SK-N-SH (cell line): ENCODE measurements around the gene LRATD1. TPM values are rescaled to one million over a fixed set of nuclear protein-coding genes. Genes with fewer than 3 reads are reported as not detected.

Experiments used
- CTCF ChIA-PET: fragments of 300-600, 350-600 bp; formaldehyde crosslinking; extraction: SDS; loops from one replicate; lab custom pipeline; 2021; lab: Yijun Ruan, JAX
- POLR2A ChIA-PET: fragments of 350-600 bp; sonication (Branson Sonifier 250); formaldehyde crosslinking; extraction: SDS; loops from one replicate; lab custom pipeline; 2020; ENCODE audit warnings: antibody characterized with exemption, inconsistent platforms; lab: Yijun Ruan, JAX
- DNase-seq: peaks from one replicate; pipeline ENCODE4 v3.0.0; 2012
- H2AFZ ChIP-seq: fragments of 200-600 bp; sonication (generic); 2 replicates; pipeline ENCODE4 v1.8.1; 2016; ENCODE audit warnings: antibody characterized with exemption, mild to moderate bottlenecking, low read depth
- H3F3A ChIP-seq: fragments of 200-600 bp; sonication (generic); replicated peaks from 2 replicates; pipeline ENCODE3; 2016; ENCODE audit warnings: antibody characterized with exemption, mild to moderate bottlenecking; ENCODE audit not compliant: insufficient read depth
- H3K27ac ChIP-seq, 2 experiments: fragments of 200-500 bp in 1 of 2; fragments of 200-600 bp in 1 of 2; sonication (Bioruptor generic) in 1 of 2; sonication (generic), shearing (Covaris generic) in 1 of 2; 2 replicates each; pipeline versions ENCODE4 v1.5.1 to v1.6.1; 2014 to 2016; ENCODE audit warnings: low read depth in 2 of 2, inconsistent platforms in 1 of 2, low read length in 1 of 2, mild to moderate bottlenecking in 1 of 2, mixed read lengths in 1 of 2
- H3K27me3 ChIP-seq: fragments of 200-600 bp; sonication (generic), shearing (Covaris generic); 2 replicates; pipeline ENCODE4 v1.6.1; 2016; ENCODE audit warnings: mixed run types; ENCODE audit not compliant: insufficient read depth
- H3K36me3 ChIP-seq, 2 experiments: fragments of 200-500 bp in 1 of 2; fragments of 200-600 bp in 1 of 2; sonication (Bioruptor generic) in 1 of 2; sonication (generic) in 1 of 2; replicated peaks in 1 of 2; 2 replicates each; pipeline versions ENCODE3 to v1.5.1; 2014 to 2016; ENCODE audit warnings: low read length in 1 of 2, mild to moderate bottlenecking in 1 of 2; ENCODE audit not compliant: insufficient read depth in 2 of 2, control insufficient read depth in 1 of 2
- H3K4me1 ChIP-seq, 2 experiments: fragments of 200-500 bp in 1 of 2; fragments of 200-600 bp in 1 of 2; sonication (Bioruptor generic) in 1 of 2; sonication (generic), shearing (Covaris generic) in 1 of 2; 2 replicates each; pipeline versions ENCODE4 v1.5.1 to v1.6.1; 2014 to 2016; ENCODE audit warnings: low read depth in 1 of 2, low read length in 1 of 2, mixed run types in 1 of 2; ENCODE audit not compliant: insufficient read depth in 2 of 2, control insufficient read depth in 1 of 2
- H3K4me2 ChIP-seq: fragments of 200-600 bp; sonication (generic), shearing (Covaris generic); 2 replicates; pipeline ENCODE4 v1.6.1; 2017; ENCODE audit warnings: mixed run types
- H3K4me3 ChIP-seq, 2 experiments: fragments of 200-500 bp in 1 of 2; fragments of 200-600 bp in 1 of 2; sonication (Bioruptor generic) in 1 of 2; sonication (generic), shearing (Covaris generic) in 1 of 2; 2 replicates each; pipeline versions ENCODE4 v1.5.1 to v1.8.1; 2014 to 2016; ENCODE audit warnings: low read depth in 2 of 2, inconsistent platforms in 1 of 2, low read length in 1 of 2, mild to moderate bottlenecking in 1 of 2, mixed read lengths in 1 of 2, moderate library complexity in 1 of 2
- H3K79me2 ChIP-seq: fragments of 200-600 bp; sonication (generic); 2 replicates; pipeline ENCODE4 v1.8.1; 2017; ENCODE audit warnings: mild to moderate bottlenecking; ENCODE audit not compliant: insufficient read depth
- H3K9ac ChIP-seq: fragments of 200-600 bp; sonication (generic); 2 replicates; pipeline ENCODE4 v1.6.1; 2017; ENCODE audit warnings: mixed run types
- H3K9me2 ChIP-seq: fragments of 200-600 bp; sonication (generic); 2 replicates; pipeline ENCODE4 v1.6.1; 2017; ENCODE audit warnings: mixed run types
- H3K9me3 ChIP-seq: fragments of 200-600 bp; sonication (generic); 2 replicates; pipeline ENCODE4 v1.6.1; 2017; ENCODE audit warnings: mixed run types, mild to moderate bottlenecking, moderate library complexity
- H4K20me1 ChIP-seq: fragments of 200-600 bp; sonication (generic); 2 replicates; pipeline ENCODE4 v1.6.1; 2017; ENCODE audit warnings: mild to moderate bottlenecking, mixed run types; ENCODE audit not compliant: insufficient read depth
- ELF1 ChIP-seq: IDR thresholded peaks from 2 replicates; pipeline ENCODE4 v1.4.0; 2012
- EP300 ChIP-seq, 2 experiments: IDR thresholded peaks; 2 replicates each; pipeline versions ENCODE4 v1.4.0 to v1.6.1; 2012; ENCODE audit warnings: borderline replicate concordance in 1 of 2, low read depth in 1 of 2, low read length in 1 of 2
- FOSL2 ChIP-seq: IDR thresholded peaks from 2 replicates; pipeline ENCODE4 v1.4.0; 2012; ENCODE audit warnings: low read depth, mild to moderate bottlenecking, moderate library complexity, borderline replicate concordance
- MAX ChIP-seq: IDR thresholded peaks from 2 replicates; pipeline ENCODE4 v1.4.0; 2012; ENCODE audit warnings: low read depth
- MEF2A ChIP-seq: IDR thresholded peaks from 2 replicates; pipeline ENCODE4 v1.4.0; 2012; ENCODE audit warnings: low read depth, borderline replicate concordance
- NRF1 ChIP-seq: IDR thresholded peaks from 2 replicates; pipeline ENCODE4 v1.6.1; 2012; ENCODE audit warnings: low read depth, mild to moderate bottlenecking, low read length
- POLR2AphosphoS5 ChIP-seq: IDR thresholded peaks from 2 replicates; pipeline ENCODE4 v1.6.1; 2012; ENCODE audit warnings: low read depth, low read length
- RFX5 ChIP-seq: IDR thresholded peaks from 2 replicates; pipeline ENCODE4 v1.6.1; 2012; ENCODE audit warnings: mild to moderate bottlenecking, improper control_type of control experiment, low read length
- SIN3A ChIP-seq: IDR thresholded peaks from 2 replicates; pipeline ENCODE4 v1.6.1; 2012; ENCODE audit warnings: low read depth, mild to moderate bottlenecking, low read length, moderate library complexity, borderline replicate concordance
- TAF1 ChIP-seq: IDR thresholded peaks from 2 replicates; pipeline ENCODE4 v1.6.1; 2012; ENCODE audit warnings: low read depth, mild to moderate bottlenecking, low read length, moderate library complexity, borderline replicate concordance
- TCF12 ChIP-seq: IDR thresholded peaks from 2 replicates; pipeline ENCODE4 v1.4.0; 2012
- TEAD4 ChIP-seq: IDR thresholded peaks from 2 replicates; pipeline ENCODE4 v1.4.0; 2012; ENCODE audit warnings: mild to moderate bottlenecking, borderline replicate concordance; ENCODE audit not compliant: insufficient read depth
- USF1 ChIP-seq: IDR thresholded peaks from 2 replicates; pipeline ENCODE4 v1.4.0; 2012; ENCODE audit warnings: low read depth, borderline replicate concordance
- YY1 ChIP-seq: IDR thresholded peaks from 2 replicates; pipeline ENCODE4 v1.4.0; 2012; ENCODE audit warnings: low read depth, mild to moderate bottlenecking
- WGBS: methylation state at CpG from one replicate; pipeline ENCODE4 v1.1.6; 2017; ENCODE audit warnings: low lambda C conversion rate; 5-methylcytosine and 5-hydroxymethylcytosine counted together
- polyA plus RNA-seq, 3 experiments: library from polyadenylated mRNA; depleted of rRNA; stranded (reverse); fragments of >200 nt; gene quantifications; 2 replicates each; pipeline ENCODE4 v1.2.3, GENCODE V29; 2012
- TF ChIP-seq, protein P1 (sequence below): fragments of 150-350 bp; IDR thresholded peaks from 2 replicates; pipeline ENCODE4 v1.6.1; 2016; ENCODE audit warnings: mild to moderate bottlenecking, low read depth, low read length

LRATD1 gene
- polyA plus RNA-seq, 1 of the 3 experiments (the other 2 are of a cell fraction) = 0.84 TPM

DNA sequence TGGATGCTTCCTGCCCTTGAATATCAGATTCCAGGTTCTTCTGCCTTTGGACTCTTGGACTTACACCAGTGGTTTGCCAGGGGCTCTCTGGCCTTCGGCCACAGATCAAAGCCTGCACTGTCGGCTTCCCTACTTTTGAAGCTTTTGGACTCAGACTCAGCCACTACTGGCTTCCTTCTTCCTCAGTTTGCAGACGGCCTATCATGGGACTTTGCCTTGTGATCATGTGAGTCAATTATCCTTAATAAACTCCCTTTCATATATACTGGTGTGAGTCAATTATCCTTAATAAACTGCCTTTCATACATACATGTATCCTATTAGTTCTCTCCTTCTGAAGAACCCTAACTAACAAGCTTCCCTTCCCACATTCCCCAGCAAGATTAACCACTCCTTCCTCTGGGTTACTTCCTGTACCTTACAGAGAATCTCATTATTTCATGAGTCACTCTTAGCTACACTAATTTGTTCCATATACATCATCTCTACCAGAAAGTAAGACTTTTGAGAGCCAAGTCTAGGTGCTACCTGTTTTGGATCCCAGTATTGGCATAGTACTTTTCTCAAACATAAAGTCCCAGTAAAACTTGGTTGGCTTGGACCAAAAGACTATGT, 31.3 kb upstream of the LRATD1 start (continued):
- TF ChIP-seq, protein P1, sequence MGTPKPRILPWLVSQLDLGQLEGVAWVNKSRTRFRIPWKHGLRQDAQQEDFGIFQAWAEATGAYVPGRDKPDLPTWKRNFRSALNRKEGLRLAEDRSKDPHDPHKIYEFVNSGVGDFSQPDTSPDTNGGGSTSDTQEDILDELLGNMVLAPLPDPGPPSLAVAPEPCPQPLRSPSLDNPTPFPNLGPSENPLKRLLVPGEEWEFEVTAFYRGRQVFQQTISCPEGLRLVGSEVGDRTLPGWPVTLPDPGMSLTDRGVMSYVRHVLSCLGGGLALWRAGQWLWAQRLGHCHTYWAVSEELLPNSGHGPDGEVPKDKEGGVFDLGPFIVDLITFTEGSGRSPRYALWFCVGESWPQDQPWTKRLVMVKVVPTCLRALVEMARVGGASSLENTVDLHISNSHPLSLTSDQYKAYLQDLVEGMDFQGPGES = no peak
- TF ChIP-seq ELF1 (no peak), NRF1 (no peak), MEF2A (no peak), TAF1 (no peak), RFX5 (no peak)

DNA sequence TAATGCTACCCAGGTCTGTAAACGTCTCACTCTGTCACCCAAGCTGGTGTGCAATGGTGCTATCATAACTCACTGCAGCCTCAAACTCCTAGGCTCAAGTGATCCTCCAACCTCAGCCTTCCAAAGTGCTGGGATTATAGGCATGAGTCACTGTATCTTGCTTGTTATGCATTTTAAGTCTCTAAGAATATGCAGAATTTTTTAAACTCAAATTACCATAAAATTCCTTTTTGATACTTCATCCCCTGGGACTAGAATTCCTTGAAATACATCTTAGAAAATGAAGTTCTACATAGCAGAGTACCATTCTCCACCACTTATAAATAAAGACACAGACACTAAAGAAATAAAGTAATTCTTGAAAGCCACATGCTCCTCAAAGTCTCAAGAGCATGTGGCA, 30.2 kb upstream of the LRATD1 start:
- POLR2A ChIA-PET = no interaction called here
- Histone ChIP-seq H3K36me3 (no peaks in the 10 kb centered on the region), H3K4me2 (no peak overlapping the region), H3K9me3 (no peaks in the 10 kb centered on the region)
- peak; percentile 6; the same call in 1 of the 2 replicates for TF ChIP-seq FOSL2
- TF ChIP-seq ELF1 = no peak
- TF ChIP-seq, all 33 proteins: peak for 1
- no peak overlapping the region for H3K27ac ChIP-seq
- no peak overlapping the region for H3K4me3 ChIP-seq
- H4K20me1 ChIP-seq = no peaks in the 10 kb centered on the region
- no peaks in the 10 kb centered on the region for H3K27me3 ChIP-seq
- no peak overlapping the region for H3K9ac ChIP-seq
- H2AFZ ChIP-seq = no peak overlapping the region
- no peaks in the 10 kb centered on the region for H3F3A ChIP-seq
- H3K9me2 ChIP-seq = no peaks in the 10 kb centered on the region
- no peaks in the 10 kb centered on the region for H3K4me1 ChIP-seq
- WGBS = 26% methylated on average over 1 of the region's 1 CpG
- DNase-seq = no peak
- H3K79me2 ChIP-seq = no peaks in the 10 kb centered on the region
- CTCF ChIA-PET = no interaction called here

- no peak overlapping the region for H3K4me3 ChIP-seq
- DNase-seq = no peak
- H3K4me2 ChIP-seq = no peak overlapping the region
- POLR2A ChIA-PET = no interaction called here
- CTCF ChIA-PET = interaction anchor here (1.0 kb wide), 1 partner anchor 21 kb away, joined by 3 read pairs; no protein-coding TSS in a partner anchor
- no peaks in the 10 kb centered on the region for H3F3A ChIP-seq
- no peak overlapping the region for H2AFZ ChIP-seq
- no peaks in the 10 kb centered on the region for H3K4me1 ChIP-seq
- no peaks in the 10 kb centered on the region for H3K79me2 ChIP-seq
- H3K36me3 ChIP-seq = no peaks in the 10 kb centered on the region
- 23% methylated on average over 2 of the region's 2 CpGs for WGBS
- H3K27me3 ChIP-seq = no peaks in the 10 kb centered on the region
- H3K27ac ChIP-seq = no peak overlapping the region
- H3K9me3 ChIP-seq = no peaks in the 10 kb centered on the region
- H3K9me2 ChIP-seq = no peaks in the 10 kb centered on the region
- TF ChIP-seq MAX = no peak
- TF ChIP-seq POLR2AphosphoS5 = no peak
- no peak for TF ChIP-seq SIN3A
- no peak for TF ChIP-seq TEAD4
- TF ChIP-seq YY1 = no peak
- no peak for TF ChIP-seq USF1
- no peak for TF ChIP-seq TAF1
- TF ChIP-seq EP300 (IDR thresholded peaks at IDR 0.05; ENCODE audit: borderline replicate concordance in 1 of 2, low read depth in 1 of 2, low read length in 1 of 2) = no peak
- TF ChIP-seq, protein P1 = no peak
- no peak for TF ChIP-seq TCF12
- H3K9ac ChIP-seq = no peak overlapping the region
- no peaks in the 10 kb centered on the region for H4K20me1 ChIP-seq
Observed at GRCh38 chr2:14603676-14604075, 28.8 kb upstream of the LRATD1 start.
